ENCODE measurements around the gene PRRC2A.

DNA sequence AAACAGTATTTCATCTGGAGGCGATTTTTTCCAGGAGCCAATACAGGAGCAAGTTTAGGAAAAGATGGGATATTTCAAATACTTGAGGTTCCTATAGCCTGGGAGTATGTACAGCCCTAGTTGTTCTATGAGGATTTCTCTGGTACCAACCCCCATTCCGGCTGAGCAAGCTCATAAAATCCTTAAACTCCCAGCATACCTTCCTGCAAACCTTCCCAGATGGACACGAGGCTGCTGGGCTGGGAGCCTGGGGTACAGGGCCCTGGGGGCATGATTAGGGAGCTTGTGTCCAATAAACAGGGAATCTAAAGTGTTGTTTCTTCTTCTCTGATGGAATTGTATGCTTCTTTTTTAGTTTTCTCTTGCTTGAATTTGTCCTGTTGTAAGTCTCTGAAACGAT lies 1.5 kb downstream of the PRRC2A start:
- TF ChIP-seq, protein P1, sequence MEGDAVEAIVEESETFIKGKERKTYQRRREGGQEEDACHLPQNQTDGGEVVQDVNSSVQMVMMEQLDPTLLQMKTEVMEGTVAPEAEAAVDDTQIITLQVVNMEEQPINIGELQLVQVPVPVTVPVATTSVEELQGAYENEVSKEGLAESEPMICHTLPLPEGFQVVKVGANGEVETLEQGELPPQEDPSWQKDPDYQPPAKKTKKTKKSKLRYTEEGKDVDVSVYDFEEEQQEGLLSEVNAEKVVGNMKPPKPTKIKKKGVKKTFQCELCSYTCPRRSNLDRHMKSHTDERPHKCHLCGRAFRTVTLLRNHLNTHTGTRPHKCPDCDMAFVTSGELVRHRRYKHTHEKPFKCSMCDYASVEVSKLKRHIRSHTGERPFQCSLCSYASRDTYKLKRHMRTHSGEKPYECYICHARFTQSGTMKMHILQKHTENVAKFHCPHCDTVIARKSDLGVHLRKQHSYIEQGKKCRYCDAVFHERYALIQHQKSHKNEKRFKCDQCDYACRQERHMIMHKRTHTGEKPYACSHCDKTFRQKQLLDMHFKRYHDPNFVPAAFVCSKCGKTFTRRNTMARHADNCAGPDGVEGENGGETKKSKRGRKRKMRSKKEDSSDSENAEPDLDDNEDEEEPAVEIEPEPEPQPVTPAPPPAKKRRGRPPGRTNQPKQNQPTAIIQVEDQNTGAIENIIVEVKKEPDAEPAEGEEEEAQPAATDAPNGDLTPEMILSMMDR (IDR thresholded peaks at IDR 0.05), result no peak
- no peak for TF ChIP-seq POLR2A (IDR thresholded peaks at IDR 0.05)
